ENCODE measurements around the gene SSR1.

The SSR1 gene

DNA sequence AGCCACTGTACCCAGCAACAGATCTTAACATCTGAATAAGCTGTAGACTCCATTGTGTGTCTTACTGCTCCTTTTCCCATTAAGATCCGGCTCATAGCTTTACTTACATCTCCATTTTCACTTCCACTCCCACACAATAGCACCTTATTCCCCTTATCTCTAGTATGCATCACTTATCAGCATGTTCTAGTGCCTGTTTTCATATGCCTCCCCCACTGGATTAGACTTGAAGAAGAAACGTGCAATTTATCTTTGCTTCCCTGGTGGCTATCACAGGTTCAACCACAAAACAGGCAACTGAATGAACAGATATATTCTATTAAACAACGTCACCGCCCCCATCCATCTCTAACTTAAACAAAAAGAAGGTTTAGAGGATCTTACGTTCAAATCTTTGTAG is 12.1 kb downstream of the SSR1 start:
- Histone ChIP-seq H2BK120ac (ENCODE audit: insufficient read depth, low read length, poor library complexity) (no peak overlapping the region), H3K4ac (ENCODE audit: low read depth, low read length) (no peak overlapping the region), H2AFZ (ENCODE audit: insufficient read depth, low read length, poor library complexity) (no peak overlapping the region), H2AK5ac (ENCODE audit: low read length) (no peak overlapping the region), H3K79me2 (ENCODE audit: control insufficient read depth, insufficient read depth, low read length, poor library complexity) (no peaks in the 10 kb centered on the region), H3K27me3 (ENCODE audit: insufficient read depth, low read length) (no peaks in the 10 kb centered on the region), H3K9ac (ENCODE audit: low read length) (no peak overlapping the region), H2BK12ac (ENCODE audit: low read length) (no peak overlapping the region), H3K4me1 (ENCODE audit: control insufficient read depth in 1 of 2, insufficient read depth in 2 of 2, low read length in 2 of 2) (no peaks in the 10 kb centered on the region), H4K12ac (ENCODE audit: low read depth, low read length) (no peak overlapping the region), H3K9me3 (ENCODE audit: insufficient read depth, low read depth, low read length) (no peaks in the 10 kb centered on the region), H3K79me1 (ENCODE audit: low read length) (no peaks in the 10 kb centered on the region), H3K27ac (ENCODE audit: low read depth, low read length) (no peak overlapping the region), H3K4me3 (ENCODE audit: low read depth, low read length) (no peak overlapping the region), H3K36me3 (ENCODE audit: control insufficient read depth in 1 of 2, insufficient read depth in 2 of 2, low read length in 2 of 2) (peaks cover 25 to 40% of the 10 kb centered on the region in 2 experiments), H3K18ac (ENCODE audit: low read length) (no peak overlapping the region), H3K4me2 (ENCODE audit: low read length) (no peak overlapping the region), H3K14ac (ENCODE audit: low read length) (no peak overlapping the region), H2BK5ac (ENCODE audit: low read depth, low read length, poor library complexity) (no peak overlapping the region), H4K91ac (ENCODE audit: low read depth, low read length) (no peak overlapping the region), H4K8ac (ENCODE audit: low read depth, low read length) (no peak overlapping the region), H3K23ac (ENCODE audit: low read length) (no peak overlapping the region)
- no peak for DNase-seq
- WGBS (ENCODE audit: extremely low coverage, insufficient coverage, insufficient read length): no CpG with 5 or more reads among the region's 5 CpGs

DNA sequence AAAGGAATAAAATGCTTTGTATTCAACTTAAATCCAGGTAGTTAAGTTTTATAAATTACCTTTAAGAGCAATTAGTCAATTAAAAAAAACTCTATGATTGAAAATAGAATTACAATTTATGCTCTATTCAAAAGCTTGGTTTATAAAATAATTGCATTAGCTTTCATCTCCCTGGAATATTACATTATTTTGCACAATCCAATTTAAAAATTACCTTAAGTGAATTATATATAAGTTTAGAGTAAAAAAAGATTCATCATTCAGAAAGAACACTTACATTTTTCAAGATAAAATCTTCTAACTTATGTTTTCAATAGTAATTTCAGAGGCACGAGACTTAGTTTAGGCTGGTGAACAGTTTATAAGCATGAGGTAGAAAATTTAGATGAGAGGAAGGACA is 14.9 kb downstream of the SSR1 start:
- no peak overlapping the region for H3K27ac ChIP-seq (ENCODE audit: low read depth, low read length)
- no peaks in the 10 kb centered on the region for H3K4me1 ChIP-seq (ENCODE audit: control insufficient read depth in 1 of 2, insufficient read depth in 2 of 2, low read length in 2 of 2)
- DNase-seq: no peak
- no peak overlapping the region for H4K12ac ChIP-seq (ENCODE audit: low read depth, low read length)
- H3K9me3 ChIP-seq (ENCODE audit: insufficient read depth, low read depth, low read length): no peaks in the 10 kb centered on the region
- WGBS (ENCODE audit: extremely low coverage, insufficient coverage, insufficient read length): no CpG with 5 or more reads among the region's 1 CpG
- no peak overlapping the region for H2BK120ac ChIP-seq (ENCODE audit: insufficient read depth, low read length, poor library complexity)
- no peaks in the 10 kb centered on the region for H3K27me3 ChIP-seq (ENCODE audit: insufficient read depth, low read length)
- H2BK5ac ChIP-seq (ENCODE audit: low read depth, low read length, poor library complexity): no peak overlapping the region
- no peak overlapping the region for H3K9ac ChIP-seq (ENCODE audit: low read length)
- H2AFZ ChIP-seq (ENCODE audit: insufficient read depth, low read length, poor library complexity): no peak overlapping the region
- H3K14ac ChIP-seq (ENCODE audit: low read length): no peak overlapping the region
- H4K8ac ChIP-seq (ENCODE audit: low read depth, low read length): no peak overlapping the region
- no peak overlapping the region for H3K4ac ChIP-seq (ENCODE audit: low read depth, low read length)
- no peak overlapping the region for H3K18ac ChIP-seq (ENCODE audit: low read length)
- no peak overlapping the region for H2BK12ac ChIP-seq (ENCODE audit: low read length)
- H3K4me2 ChIP-seq (ENCODE audit: low read length): no peak overlapping the region
- no peak overlapping the region for H2AK5ac ChIP-seq (ENCODE audit: low read length)
- H3K79me1 ChIP-seq (ENCODE audit: low read length): no peaks in the 10 kb centered on the region
- peaks cover 31 to 45% of the 10 kb centered on the region in 2 experiments for H3K36me3 ChIP-seq (ENCODE audit: control insufficient read depth in 1 of 2, insufficient read depth in 2 of 2, low read length in 2 of 2)
- no peak overlapping the region for H4K91ac ChIP-seq (ENCODE audit: low read depth, low read length)
- no peak overlapping the region for H3K23ac ChIP-seq (ENCODE audit: low read length)
- no peak overlapping the region for H3K4me3 ChIP-seq (ENCODE audit: low read depth, low read length)
- no peaks in the 10 kb centered on the region for H3K79me2 ChIP-seq (ENCODE audit: control insufficient read depth, insufficient read depth, low read length, poor library complexity)

DNA sequence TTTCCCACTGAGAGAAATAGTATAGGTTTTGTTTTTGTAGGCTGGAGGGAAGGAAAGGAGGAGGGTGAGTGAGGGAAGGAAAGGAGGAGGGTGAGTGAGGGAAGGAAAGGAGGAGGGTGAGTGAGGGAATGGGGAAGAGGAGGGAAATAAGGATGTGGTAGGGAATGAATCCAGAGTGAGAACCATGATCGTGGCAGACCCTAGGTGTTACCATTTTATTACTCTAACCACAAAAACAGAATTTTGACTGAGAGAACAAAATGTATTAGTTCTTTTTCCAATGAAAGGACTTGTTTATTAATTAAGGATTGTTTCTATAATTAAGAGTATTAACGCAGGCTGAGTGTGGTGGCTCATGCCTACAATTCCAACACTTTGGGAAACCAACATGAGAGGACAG is 16.4 kb downstream of the SSR1 start:
- H3K27me3 ChIP-seq (ENCODE audit: insufficient read depth, low read length): no peaks in the 10 kb centered on the region
- H3K79me1 ChIP-seq (ENCODE audit: low read length): no peaks in the 10 kb centered on the region
- H2BK5ac ChIP-seq (ENCODE audit: low read depth, low read length, poor library complexity): no peak overlapping the region
- no peak overlapping the region for H3K9ac ChIP-seq (ENCODE audit: low read length)
- no peak overlapping the region for H3K4me3 ChIP-seq (ENCODE audit: low read depth, low read length)
- H2AK5ac ChIP-seq (ENCODE audit: low read length): no peak overlapping the region
- H4K8ac ChIP-seq (ENCODE audit: low read depth, low read length): no peak overlapping the region
- H3K36me3 ChIP-seq (ENCODE audit: control insufficient read depth in 1 of 2, insufficient read depth in 2 of 2, low read length in 2 of 2): peaks cover 27 to 47% of the 10 kb centered on the region in 2 experiments
- H3K9me3 ChIP-seq (ENCODE audit: insufficient read depth, low read depth, low read length): no peaks in the 10 kb centered on the region
- H2AFZ ChIP-seq (ENCODE audit: insufficient read depth, low read length, poor library complexity): no peak overlapping the region
- no peak overlapping the region for H3K23ac ChIP-seq (ENCODE audit: low read length)
- H2BK120ac ChIP-seq (ENCODE audit: insufficient read depth, low read length, poor library complexity): no peak overlapping the region
- no peak overlapping the region for H3K27ac ChIP-seq (ENCODE audit: low read depth, low read length)
- H4K91ac ChIP-seq (ENCODE audit: low read depth, low read length): no peak overlapping the region
- no peak overlapping the region for H3K4ac ChIP-seq (ENCODE audit: low read depth, low read length)
- H2BK12ac ChIP-seq (ENCODE audit: low read length): no peak overlapping the region
- no peak overlapping the region for H3K14ac ChIP-seq (ENCODE audit: low read length)
- DNase-seq: no peak
- H3K4me1 ChIP-seq (ENCODE audit: control insufficient read depth in 1 of 2, insufficient read depth in 2 of 2, low read length in 2 of 2): no peaks in the 10 kb centered on the region
- H3K79me2 ChIP-seq (ENCODE audit: control insufficient read depth, insufficient read depth, low read length, poor library complexity): no peaks in the 10 kb centered on the region
- H3K4me2 ChIP-seq (ENCODE audit: low read length): no peak overlapping the region
- no peak overlapping the region for H4K12ac ChIP-seq (ENCODE audit: low read depth, low read length)
- WGBS (ENCODE audit: extremely low coverage, insufficient coverage, insufficient read length): no CpG with 5 or more reads among the region's 2 CpGs
- no peak overlapping the region for H3K18ac ChIP-seq (ENCODE audit: low read length)

DNA sequence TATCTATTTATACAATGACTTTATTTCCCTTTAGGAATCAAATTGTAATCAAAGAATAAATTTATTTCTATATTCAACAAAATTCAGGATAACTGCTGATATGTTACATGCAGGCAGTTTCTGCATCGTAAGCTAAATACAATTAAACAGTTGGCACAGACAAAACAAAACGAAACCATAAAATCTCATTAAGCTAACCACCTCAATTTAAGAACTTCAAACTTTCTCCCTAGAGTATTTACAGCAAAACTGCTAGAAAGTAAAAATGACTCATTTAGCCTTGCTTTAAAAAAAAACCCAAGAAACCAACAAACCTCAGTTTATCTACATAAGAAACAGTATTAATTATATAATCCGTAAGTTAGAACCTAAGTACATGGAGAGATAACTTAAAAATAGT is 17.1 kb downstream of the SSR1 start:
- H3K23ac ChIP-seq (ENCODE audit: low read length): no peak overlapping the region
- H3K4me2 ChIP-seq (ENCODE audit: low read length): no peak overlapping the region
- no peak overlapping the region for H4K91ac ChIP-seq (ENCODE audit: low read depth, low read length)
- no CpG with 5 or more reads among the region's 3 CpGs for WGBS (ENCODE audit: extremely low coverage, insufficient coverage, insufficient read length)
- H3K4ac ChIP-seq (ENCODE audit: low read depth, low read length): no peak overlapping the region
- no peak overlapping the region for H2BK12ac ChIP-seq (ENCODE audit: low read length)
- H4K8ac ChIP-seq (ENCODE audit: low read depth, low read length): no peak overlapping the region
- H3K36me3 ChIP-seq (ENCODE audit: control insufficient read depth in 1 of 2, insufficient read depth in 2 of 2, low read length in 2 of 2): peaks cover 31 to 46% of the 10 kb centered on the region in 2 experiments
- H4K12ac ChIP-seq (ENCODE audit: low read depth, low read length): no peak overlapping the region
- H3K18ac ChIP-seq (ENCODE audit: low read length): no peak overlapping the region
- H2AFZ ChIP-seq (ENCODE audit: insufficient read depth, low read length, poor library complexity): no peak overlapping the region
- no peaks in the 10 kb centered on the region for H3K79me2 ChIP-seq (ENCODE audit: control insufficient read depth, insufficient read depth, low read length, poor library complexity)
- no peak overlapping the region for H3K9ac ChIP-seq (ENCODE audit: low read length)
- no peaks in the 10 kb centered on the region for H3K9me3 ChIP-seq (ENCODE audit: insufficient read depth, low read depth, low read length)
- no peak overlapping the region for H2BK5ac ChIP-seq (ENCODE audit: low read depth, low read length, poor library complexity)
- no peak overlapping the region for H3K14ac ChIP-seq (ENCODE audit: low read length)
- H3K27me3 ChIP-seq (ENCODE audit: insufficient read depth, low read length): no peaks in the 10 kb centered on the region
- no peak overlapping the region for H2AK5ac ChIP-seq (ENCODE audit: low read length)
- H3K4me3 ChIP-seq (ENCODE audit: low read depth, low read length): no peak overlapping the region
- H3K4me1 ChIP-seq (ENCODE audit: control insufficient read depth in 1 of 2, insufficient read depth in 2 of 2, low read length in 2 of 2): no peaks in the 10 kb centered on the region
- no peaks in the 10 kb centered on the region for H3K79me1 ChIP-seq (ENCODE audit: low read length)
- no peak overlapping the region for H2BK120ac ChIP-seq (ENCODE audit: insufficient read depth, low read length, poor library complexity)
- DNase-seq: no peak
- no peak overlapping the region for H3K27ac ChIP-seq (ENCODE audit: low read depth, low read length)

Measured in trophoblast cell (in vitro differentiated cells and primary cell).